ENCODE results near the gene SLC9A5.

The SLC9A5 gene

DNA sequence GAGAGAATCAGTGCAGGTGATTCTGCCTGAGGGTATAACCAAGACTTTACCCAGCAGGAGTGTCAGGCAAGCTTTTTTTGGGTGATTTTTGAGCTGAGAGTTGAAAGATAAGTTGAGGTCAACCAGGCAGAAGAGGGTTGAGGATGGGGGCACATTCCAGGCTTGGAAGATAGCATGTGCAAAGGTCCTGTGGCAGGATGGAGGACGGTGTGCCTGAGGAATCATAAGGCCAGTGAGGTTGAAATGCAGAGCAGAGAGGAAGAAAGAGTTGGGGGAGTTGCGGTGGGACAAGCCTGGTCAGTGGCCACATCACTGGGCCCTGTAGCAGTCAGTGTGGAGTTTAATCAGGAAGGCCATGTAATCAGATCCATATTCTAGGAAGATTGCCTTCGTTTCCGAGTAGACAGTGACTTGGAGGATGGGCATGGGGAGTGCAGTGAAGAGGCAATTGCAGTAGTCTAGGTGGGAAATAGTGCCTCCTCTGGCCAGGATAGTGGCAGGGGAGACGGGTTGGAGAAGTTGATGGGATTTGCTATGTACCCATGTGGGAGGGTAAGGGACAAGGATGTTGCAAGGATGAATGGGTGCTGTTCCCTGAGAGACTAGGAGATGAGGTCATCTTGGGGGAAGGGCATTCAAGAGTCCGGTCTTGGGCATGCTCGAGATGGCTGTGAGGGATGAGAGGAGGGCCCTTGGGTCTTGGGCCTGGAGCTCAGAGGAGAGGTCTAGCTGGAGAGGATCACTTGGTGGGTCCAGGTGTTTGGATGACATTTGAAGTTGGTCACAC is 34.5 kb downstream of the SLC9A5 start:
- Histone ChIP-seq H3K27me3 (ENCODE audit: insufficient read depth, poor library complexity, severe bottlenecking) (no peaks in the 10 kb centered on the region), H3K27ac (replicated peaks) (no peak overlapping the region), H3K4me3 (replicated peaks; ENCODE audit: insufficient read depth, low read length) (no peak overlapping the region)
- TF ChIP-seq SPI1 (IDR thresholded peaks at IDR 0.05; ENCODE audit: borderline replicate concordance, low read depth) (no peak), POLR2AphosphoS5 (IDR thresholded peaks at IDR 0.05; ENCODE audit: low read depth) (no peak), GABPA (IDR thresholded peaks at IDR 0.05; ENCODE audit: low read depth) (no peak)
- TF ChIP-seq, protein P1, sequence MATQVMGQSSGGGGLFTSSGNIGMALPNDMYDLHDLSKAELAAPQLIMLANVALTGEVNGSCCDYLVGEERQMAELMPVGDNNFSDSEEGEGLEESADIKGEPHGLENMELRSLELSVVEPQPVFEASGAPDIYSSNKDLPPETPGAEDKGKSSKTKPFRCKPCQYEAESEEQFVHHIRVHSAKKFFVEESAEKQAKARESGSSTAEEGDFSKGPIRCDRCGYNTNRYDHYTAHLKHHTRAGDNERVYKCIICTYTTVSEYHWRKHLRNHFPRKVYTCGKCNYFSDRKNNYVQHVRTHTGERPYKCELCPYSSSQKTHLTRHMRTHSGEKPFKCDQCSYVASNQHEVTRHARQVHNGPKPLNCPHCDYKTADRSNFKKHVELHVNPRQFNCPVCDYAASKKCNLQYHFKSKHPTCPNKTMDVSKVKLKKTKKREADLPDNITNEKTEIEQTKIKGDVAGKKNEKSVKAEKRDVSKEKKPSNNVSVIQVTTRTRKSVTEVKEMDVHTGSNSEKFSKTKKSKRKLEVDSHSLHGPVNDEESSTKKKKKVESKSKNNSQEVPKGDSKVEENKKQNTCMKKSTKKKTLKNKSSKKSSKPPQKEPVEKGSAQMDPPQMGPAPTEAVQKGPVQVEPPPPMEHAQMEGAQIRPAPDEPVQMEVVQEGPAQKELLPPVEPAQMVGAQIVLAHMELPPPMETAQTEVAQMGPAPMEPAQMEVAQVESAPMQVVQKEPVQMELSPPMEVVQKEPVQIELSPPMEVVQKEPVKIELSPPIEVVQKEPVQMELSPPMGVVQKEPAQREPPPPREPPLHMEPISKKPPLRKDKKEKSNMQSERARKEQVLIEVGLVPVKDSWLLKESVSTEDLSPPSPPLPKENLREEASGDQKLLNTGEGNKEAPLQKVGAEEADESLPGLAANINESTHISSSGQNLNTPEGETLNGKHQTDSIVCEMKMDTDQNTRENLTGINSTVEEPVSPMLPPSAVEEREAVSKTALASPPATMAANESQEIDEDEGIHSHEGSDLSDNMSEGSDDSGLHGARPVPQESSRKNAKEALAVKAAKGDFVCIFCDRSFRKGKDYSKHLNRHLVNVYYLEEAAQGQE (IDR thresholded peaks at IDR 0.05; ENCODE audit: insufficient replicate concordance, low read depth) = no peak
- TF ChIP-seq, protein P2, sequence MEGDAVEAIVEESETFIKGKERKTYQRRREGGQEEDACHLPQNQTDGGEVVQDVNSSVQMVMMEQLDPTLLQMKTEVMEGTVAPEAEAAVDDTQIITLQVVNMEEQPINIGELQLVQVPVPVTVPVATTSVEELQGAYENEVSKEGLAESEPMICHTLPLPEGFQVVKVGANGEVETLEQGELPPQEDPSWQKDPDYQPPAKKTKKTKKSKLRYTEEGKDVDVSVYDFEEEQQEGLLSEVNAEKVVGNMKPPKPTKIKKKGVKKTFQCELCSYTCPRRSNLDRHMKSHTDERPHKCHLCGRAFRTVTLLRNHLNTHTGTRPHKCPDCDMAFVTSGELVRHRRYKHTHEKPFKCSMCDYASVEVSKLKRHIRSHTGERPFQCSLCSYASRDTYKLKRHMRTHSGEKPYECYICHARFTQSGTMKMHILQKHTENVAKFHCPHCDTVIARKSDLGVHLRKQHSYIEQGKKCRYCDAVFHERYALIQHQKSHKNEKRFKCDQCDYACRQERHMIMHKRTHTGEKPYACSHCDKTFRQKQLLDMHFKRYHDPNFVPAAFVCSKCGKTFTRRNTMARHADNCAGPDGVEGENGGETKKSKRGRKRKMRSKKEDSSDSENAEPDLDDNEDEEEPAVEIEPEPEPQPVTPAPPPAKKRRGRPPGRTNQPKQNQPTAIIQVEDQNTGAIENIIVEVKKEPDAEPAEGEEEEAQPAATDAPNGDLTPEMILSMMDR (IDR thresholded peaks at IDR 0.05; ENCODE audit: insufficient read depth, low read length) = no peak
- no peak for DNase-seq (ENCODE audit: low read depth in 1 of 2, low spot score in 1 of 2)

- Histone ChIP-seq H3K4me3 (replicated peaks; ENCODE audit: insufficient read depth, low read length) (no peak overlapping the region), H3K27ac (replicated peaks) (no peak overlapping the region), H3K27me3 (ENCODE audit: insufficient read depth, poor library complexity, severe bottlenecking) (no peaks in the 10 kb centered on the region)
- DNase-seq (ENCODE audit: low read depth in 1 of 2, low spot score in 1 of 2) = no peak
- TF ChIP-seq POLR2AphosphoS5 (IDR thresholded peaks at IDR 0.05; ENCODE audit: low read depth) (no peak), GABPA (IDR thresholded peaks at IDR 0.05; ENCODE audit: low read depth) (no peak), SPI1 (IDR thresholded peaks at IDR 0.05; ENCODE audit: borderline replicate concordance, low read depth) (no peak)
- TF ChIP-seq, protein P2 (IDR thresholded peaks at IDR 0.05; ENCODE audit: insufficient read depth, low read length) = no peak
- TF ChIP-seq, protein P1 (IDR thresholded peaks at IDR 0.05; ENCODE audit: insufficient replicate concordance, low read depth) = no peak
Measured at GRCh38 chr16:67283826-67284555, 35.2 kb downstream of the SLC9A5 start.

DNA sequence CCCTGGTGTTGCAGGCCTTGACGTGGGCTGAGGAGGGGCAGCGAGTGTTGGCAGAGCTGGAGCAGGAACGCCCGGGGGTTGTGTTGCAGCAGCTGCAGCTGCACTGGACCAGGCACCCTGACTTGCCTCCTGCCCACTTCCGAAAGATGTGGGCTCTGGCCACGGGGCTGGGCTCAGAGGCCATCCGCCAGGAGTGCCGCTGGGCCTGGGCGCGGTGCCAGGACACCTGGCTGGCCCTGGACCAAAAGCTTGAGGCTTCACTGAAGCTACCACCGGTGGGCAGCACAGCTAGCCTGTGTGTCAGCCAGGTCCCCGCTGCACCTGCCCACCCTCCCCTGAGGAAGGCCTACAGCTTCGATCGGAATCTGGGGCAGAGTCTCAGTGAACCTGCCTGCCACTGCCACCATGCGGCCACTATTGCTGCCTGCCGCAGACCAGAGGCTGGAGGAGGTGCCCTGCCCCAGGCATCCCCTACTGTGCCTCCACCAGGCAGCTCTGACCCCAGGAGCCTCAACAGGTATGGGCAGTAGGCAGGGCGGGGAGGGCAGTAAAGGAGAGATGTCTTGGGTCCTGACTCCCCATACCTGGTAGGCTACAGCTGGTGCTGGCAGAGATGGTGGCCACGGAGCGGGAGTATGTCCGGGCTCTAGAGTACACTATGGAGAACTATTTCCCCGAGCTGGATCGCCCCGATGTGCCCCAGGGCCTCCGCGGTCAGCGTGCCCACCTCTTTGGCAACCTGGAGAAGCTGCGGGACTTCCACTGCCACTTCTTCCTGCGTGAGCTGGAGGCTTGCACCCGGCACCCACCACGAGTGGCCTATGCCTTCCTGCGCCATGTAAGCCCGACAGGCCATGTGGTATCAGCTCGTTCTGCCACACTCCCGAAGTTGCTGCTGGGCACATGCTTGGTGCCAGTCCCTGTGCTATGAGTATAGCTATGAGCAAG is 36.2 kb downstream of the SLC9A5 start:
- H3K4me3 ChIP-seq (replicated peaks; ENCODE audit: insufficient read depth, low read length) = no peak overlapping the region
- TF ChIP-seq SPI1 (IDR thresholded peaks at IDR 0.05; ENCODE audit: borderline replicate concordance, low read depth) (no peak), POLR2AphosphoS5 (IDR thresholded peaks at IDR 0.05; ENCODE audit: low read depth) (no peak)
- TF ChIP-seq, protein P2 (IDR thresholded peaks at IDR 0.05; ENCODE audit: insufficient read depth, low read length) = no peak
- no peak overlapping the region for H3K27ac ChIP-seq (replicated peaks)
- DNase-seq (ENCODE audit: low read depth in 1 of 2, low spot score in 1 of 2) = no peak
- H3K27me3 ChIP-seq (ENCODE audit: insufficient read depth, poor library complexity, severe bottlenecking) = no peaks in the 10 kb centered on the region

All from HL-60 (cell line).